ENCODE results near the gene C19orf33. TPM values are rescaled to one million over a fixed set of nuclear protein-coding genes. Genes with fewer than 3 reads are reported as not detected.
A peak's percentile ranks its signal among the peaks of the same experiment; 100 is the strongest.
"Not testable (repeated sequence)": the region's sequence is repeated elsewhere in the genome, so short reads cannot be mapped to it uniquely, and the experiment has no call there.

Gene C19orf33
- total RNA-seq, 1 experiment from 2014 or later, result not detected

- ChIA-PET CTCF (interaction anchor here (0.5 kb wide), 1 partner anchor 737 kb away, joined by 4 read pairs; no protein-coding TSS in a partner anchor), POLR2A (ENCODE audit: low non-redundant PET) (interaction anchor here (0.6 kb wide), 1 partner anchor 40 kb away, joined by 3 read pairs; no protein-coding TSS in a partner anchor)
- no peaks in the 10 kb centered on the region for H3K36me3 ChIP-seq (ENCODE audit: insufficient read depth, low read length, poor library complexity, severe bottlenecking)
- no peaks in the 10 kb centered on the region for H3K4me1 ChIP-seq (ENCODE audit: insufficient read depth, low read length, poor library complexity, severe bottlenecking)
- TF ChIP-seq, protein P1, sequence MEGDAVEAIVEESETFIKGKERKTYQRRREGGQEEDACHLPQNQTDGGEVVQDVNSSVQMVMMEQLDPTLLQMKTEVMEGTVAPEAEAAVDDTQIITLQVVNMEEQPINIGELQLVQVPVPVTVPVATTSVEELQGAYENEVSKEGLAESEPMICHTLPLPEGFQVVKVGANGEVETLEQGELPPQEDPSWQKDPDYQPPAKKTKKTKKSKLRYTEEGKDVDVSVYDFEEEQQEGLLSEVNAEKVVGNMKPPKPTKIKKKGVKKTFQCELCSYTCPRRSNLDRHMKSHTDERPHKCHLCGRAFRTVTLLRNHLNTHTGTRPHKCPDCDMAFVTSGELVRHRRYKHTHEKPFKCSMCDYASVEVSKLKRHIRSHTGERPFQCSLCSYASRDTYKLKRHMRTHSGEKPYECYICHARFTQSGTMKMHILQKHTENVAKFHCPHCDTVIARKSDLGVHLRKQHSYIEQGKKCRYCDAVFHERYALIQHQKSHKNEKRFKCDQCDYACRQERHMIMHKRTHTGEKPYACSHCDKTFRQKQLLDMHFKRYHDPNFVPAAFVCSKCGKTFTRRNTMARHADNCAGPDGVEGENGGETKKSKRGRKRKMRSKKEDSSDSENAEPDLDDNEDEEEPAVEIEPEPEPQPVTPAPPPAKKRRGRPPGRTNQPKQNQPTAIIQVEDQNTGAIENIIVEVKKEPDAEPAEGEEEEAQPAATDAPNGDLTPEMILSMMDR (conservative IDR thresholded peaks at IDR 0.05; ENCODE audit: low read depth, low read length), result no peak
- TF ChIP-seq EZH2 (IDR thresholded peaks at IDR 0.05; ENCODE audit: borderline replicate concordance, low read depth, low read length, poor library complexity, severe bottlenecking), result no peak
- no peaks in the 10 kb centered on the region for H3K9me3 ChIP-seq (ENCODE audit: low read depth, low read length, poor library complexity, severe bottlenecking)
- H3K27ac ChIP-seq (ENCODE audit: low read depth, low read length, poor library complexity, severe bottlenecking), result peak overlapping the region; percentile 61
- no TSS peak for BruUV-seq (replicated peaks)
- H3K4me3 ChIP-seq (ENCODE audit: low read depth, low read length, poor library complexity, severe bottlenecking), result peak overlapping the region; percentile 59
- DNase-seq (ENCODE audit: low spot score), result peak; percentile 96
- intact Hi-C loops (cut with micrococcal nuclease; ENCODE audit: unreplicated experiment), result loop anchor here (5.0 to 10.0 kb wide), 3 partner anchors 36 to 192 kb away; partner anchors contain the start of gene PSMD8
- no peaks in the 10 kb centered on the region for H3K27me3 ChIP-seq (replicated peaks; ENCODE audit: insufficient read depth, low read depth, low read length, poor library complexity)
These were observed 32.7 kb downstream of the C19orf33 start for GRCh38 chr19:38336638-38337359.

GRCh38 chr19:38337360-38337653 lies 33.3 kb downstream of the C19orf33 start:
- no peak for DNase-seq (ENCODE audit: low spot score)
- no peaks in the 10 kb centered on the region for H3K36me3 ChIP-seq (ENCODE audit: insufficient read depth, low read length, poor library complexity, severe bottlenecking)
- TF ChIP-seq, protein P1 (conservative IDR thresholded peaks at IDR 0.05; ENCODE audit: low read depth, low read length), result no peak
- no peak for TF ChIP-seq EZH2 (IDR thresholded peaks at IDR 0.05; ENCODE audit: borderline replicate concordance, low read depth, low read length, poor library complexity, severe bottlenecking)
- ChIA-PET POLR2A (ENCODE audit: low non-redundant PET) (no interaction called here), CTCF (interaction anchor here (0.5 kb wide), 1 partner anchor 736 kb away, joined by 4 read pairs; no protein-coding TSS in a partner anchor)
- H3K4me3 ChIP-seq (ENCODE audit: low read depth, low read length, poor library complexity, severe bottlenecking), result peak overlapping the region; percentile 59
- peak overlapping the region; percentile 53 for H3K27ac ChIP-seq (ENCODE audit: low read depth, low read length, poor library complexity, severe bottlenecking)
- intact Hi-C loops (cut with micrococcal nuclease; ENCODE audit: unreplicated experiment), result loop anchor here (5.0 to 10.0 kb wide), 3 partner anchors 35 to 193 kb away; partner anchors contain the start of gene PSMD8
- H3K4me1 ChIP-seq (ENCODE audit: insufficient read depth, low read length, poor library complexity, severe bottlenecking), result no peaks in the 10 kb centered on the region
- no peaks in the 10 kb centered on the region for H3K27me3 ChIP-seq (replicated peaks; ENCODE audit: insufficient read depth, low read depth, low read length, poor library complexity)
- BruUV-seq (replicated peaks), result no TSS peak
- no peaks in the 10 kb centered on the region for H3K9me3 ChIP-seq (ENCODE audit: low read depth, low read length, poor library complexity, severe bottlenecking)

DNA sequence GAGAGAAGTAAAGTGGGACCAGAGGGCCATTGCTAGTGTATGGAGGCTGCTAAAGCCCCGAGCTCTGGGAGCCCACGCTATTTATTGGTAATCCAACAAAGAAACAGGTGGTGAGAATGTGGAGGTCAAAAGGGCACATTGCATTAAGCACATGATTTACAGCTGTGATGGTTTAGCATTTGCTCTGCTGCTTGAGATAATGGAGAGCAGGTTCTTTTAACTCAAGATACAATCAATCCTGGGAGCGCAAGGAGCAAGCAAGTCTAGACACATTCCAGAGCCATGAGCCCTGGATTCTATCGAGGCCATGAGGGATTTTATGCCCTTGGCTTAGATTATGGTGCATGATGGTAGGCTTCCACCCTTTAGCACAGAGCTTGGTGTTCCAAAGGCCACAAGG lies 35.0 kb downstream of the C19orf33 start:
- H3K4me1 ChIP-seq (ENCODE audit: insufficient read depth, low read length, poor library complexity, severe bottlenecking); DNase-seq (ENCODE audit: low spot score); BruUV-seq (replicated peaks); H3K27ac ChIP-seq (ENCODE audit: low read depth, low read length, poor library complexity, severe bottlenecking); H3K4me3 ChIP-seq (ENCODE audit: low read depth, low read length, poor library complexity, severe bottlenecking); H3K27me3 ChIP-seq (replicated peaks; ENCODE audit: insufficient read depth, low read depth, low read length, poor library complexity); H3K36me3 ChIP-seq (ENCODE audit: insufficient read depth, low read length, poor library complexity, severe bottlenecking); POLR2A ChIA-PET (ENCODE audit: low non-redundant PET); H3K9me3 ChIP-seq (ENCODE audit: low read depth, low read length, poor library complexity, severe bottlenecking): not testable (repeated sequence)
- intact Hi-C loops (cut with micrococcal nuclease; ENCODE audit: unreplicated experiment), result loop anchor here (5.0 to 10.0 kb wide), 3 partner anchors 33 to 194 kb away; partner anchors contain the start of gene PSMD8
- CTCF ChIA-PET, result interaction anchor here (1.0 kb wide), 1 partner anchor 22 kb away, joined by 5 read pairs; no protein-coding TSS in a partner anchor

All from A673 (cell line).